Activated T-helper 2 cell treated with anti-CD3 and anti-CD28 coated beads, Interferon-gamma antibody, Interleukin-2, Interleukin-4, amounts not matched to agents 10 μg/mL and 5 μg/mL and 100 μg/mL, durations not matched to agents 14 hours and 24 hours and 36 hours (primary cell): ENCODE results near the gene KCTD16. TPM values are rescaled to one million over a fixed set of nuclear protein-coding genes. Genes with fewer than 3 reads are reported as not detected.

Experiments used
- DNase-seq: peaks from one replicate; pipeline ENCODE4 v3.0.0; 2021; ENCODE audit warnings: low spot score
- H3K27ac Mint-ChIP-seq: one replicate; pipeline ENCODE4 v1.8.0; 2021; ENCODE audit warnings: mixed read lengths
- H3K27me3 Mint-ChIP-seq: one replicate; pipeline ENCODE4 v1.8.0; 2021; ENCODE audit warnings: low read depth, mixed read lengths
- H3K36me3 Mint-ChIP-seq: one replicate; pipeline ENCODE4 v1.8.0; 2021; ENCODE audit warnings: low read depth, mixed read lengths
- H3K4me1 Mint-ChIP-seq: one replicate; pipeline ENCODE4 v1.8.0; 2021; ENCODE audit warnings: low read depth, mixed read lengths
- H3K4me3 Mint-ChIP-seq: one replicate; pipeline ENCODE4 v1.8.0; 2021; ENCODE audit warnings: low read depth, mild to moderate bottlenecking, moderate library complexity, mixed read lengths
- H3K9me3 Mint-ChIP-seq: one replicate; pipeline ENCODE4 v1.8.0; 2021; ENCODE audit warnings: mixed read lengths
- intact Hi-C: fragments of 100-400 bp; cut with micrococcal nuclease; formaldehyde crosslinking; loops from one replicate; pipeline ENCODE4 v1.15.1; 2023
- total RNA-seq: library from RNA; stranded (reverse); gene quantifications from 2 replicates; pipeline ENCODE4 v1.2.3, GENCODE V29; 2022

Gene KCTD16
- total RNA-seq, 1 donor from 2014 or later, result not detected

DNA sequence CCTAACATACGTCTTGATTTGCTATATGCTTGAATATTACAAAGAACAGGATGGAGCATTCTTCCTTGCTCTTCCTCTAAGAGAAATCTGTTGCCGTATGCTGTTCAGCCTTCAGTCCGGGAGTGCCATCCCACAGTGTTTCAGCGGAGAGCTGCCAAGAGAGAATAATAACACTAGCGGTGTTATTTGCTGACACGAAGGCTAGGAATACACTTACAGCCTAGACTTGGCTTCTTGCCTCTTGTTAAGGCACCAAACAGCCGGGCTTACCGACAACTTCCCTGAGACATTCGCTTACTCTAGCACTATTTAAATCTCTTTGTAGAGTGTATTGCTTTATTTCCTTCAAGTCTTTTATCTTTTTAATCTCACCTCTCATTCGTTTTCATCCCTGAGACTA, 31.4 kb downstream of the KCTD16 start:
- no peak for DNase-seq
- Mint-ChIP-seq H3K4me3 (no peak overlapping the region), H3K36me3 (no peaks in the 10 kb centered on the region), H3K27ac (no peak overlapping the region), H3K27me3 (peaks cover 56% of the 10 kb centered on the region), H3K9me3 (no peaks in the 10 kb centered on the region), H3K4me1 (peaks cover 5% of the 10 kb centered on the region)
- intact Hi-C loops, result loop anchor here (2.0 to 10.0 kb wide), 3 partner anchors 1035 to 1853 kb away; no protein-coding TSS in a partner anchor

DNA sequence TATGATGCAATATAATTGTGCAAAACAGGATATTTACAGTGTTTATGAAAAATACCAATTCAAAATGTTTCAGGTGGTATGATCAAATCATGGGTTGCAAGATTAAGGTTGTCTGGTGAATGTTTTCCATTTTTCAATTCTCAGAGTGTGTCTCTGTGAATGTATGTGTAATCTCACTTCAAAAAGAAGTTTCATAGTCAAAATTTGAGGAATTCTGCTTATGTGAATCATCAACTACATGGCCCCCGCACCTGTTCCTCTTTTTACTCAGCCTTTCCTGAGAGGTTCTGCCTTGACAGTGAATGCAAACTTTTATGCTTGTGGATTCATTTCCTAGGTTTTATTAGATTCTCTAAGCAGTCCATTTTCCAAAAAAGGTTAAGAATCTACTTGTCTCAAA, 32.1 kb downstream of the KCTD16 start:
- H3K27me3 Mint-ChIP-seq, result peaks cover 59% of the 10 kb centered on the region
- H3K27ac Mint-ChIP-seq, result no peak overlapping the region
- intact Hi-C loops, result loop anchor here (2.0 to 10.0 kb wide), 3 partner anchors 1035 to 1852 kb away; no protein-coding TSS in a partner anchor
- no peak for DNase-seq
- no peaks in the 10 kb centered on the region for H3K9me3 Mint-ChIP-seq
- peaks cover 5% of the 10 kb centered on the region for H3K4me1 Mint-ChIP-seq
- no peaks in the 10 kb centered on the region for H3K36me3 Mint-ChIP-seq
- no peak overlapping the region for H3K4me3 Mint-ChIP-seq

DNA sequence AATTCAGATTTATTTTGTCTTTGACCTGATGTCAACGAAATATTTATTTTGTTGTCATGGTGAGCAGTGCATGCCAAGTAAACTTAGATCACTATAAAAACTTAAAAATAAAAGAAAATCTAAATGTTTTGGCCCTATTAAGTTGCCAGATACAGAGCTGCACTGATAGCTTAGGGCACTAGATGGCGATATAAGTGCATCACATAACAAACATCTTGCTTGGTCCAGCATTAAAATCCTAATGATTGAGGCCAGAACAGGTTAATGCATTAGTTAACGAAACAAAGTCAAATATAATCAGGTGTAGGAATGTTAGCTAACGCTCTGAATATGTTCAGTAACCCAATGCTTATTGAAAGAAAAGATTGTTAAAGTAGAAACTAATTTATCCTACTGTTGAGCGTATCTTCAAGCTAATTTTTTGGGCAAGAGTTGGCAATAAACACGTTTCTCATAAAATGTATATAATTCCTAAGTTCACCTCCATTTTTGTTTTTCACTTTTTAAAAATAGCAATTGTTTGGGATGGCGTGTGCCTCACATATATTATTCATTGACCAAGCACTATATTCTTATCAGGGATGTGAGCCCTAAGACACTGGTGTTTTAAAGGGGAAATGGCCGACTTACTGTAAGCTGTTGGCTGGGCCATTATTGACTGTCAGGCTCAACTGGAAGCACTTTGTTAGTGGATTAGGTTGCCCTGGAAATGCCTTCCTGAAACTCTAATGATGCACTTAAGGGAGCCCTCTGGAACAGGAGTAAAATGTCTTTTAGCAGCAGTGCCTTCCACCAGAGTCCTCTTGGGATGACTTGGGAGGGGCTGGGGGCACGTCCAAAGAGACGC, 33.3 kb downstream of the KCTD16 start:
- Mint-ChIP-seq H3K27me3 (peaks cover 55% of the 10 kb centered on the region), H3K9me3 (no peaks in the 10 kb centered on the region)

GRCh38 chr5:144205141-144205551, 34.5 kb downstream of the KCTD16 start:
- H3K4me3 Mint-ChIP-seq, result no peak overlapping the region
- no peak for DNase-seq

More for the DNA sequence above, 33.3 kb downstream of the KCTD16 start:
- H3K36me3 Mint-ChIP-seq, result no peaks in the 10 kb centered on the region
- no peak overlapping the region for H3K4me3 Mint-ChIP-seq
- H3K4me1 Mint-ChIP-seq, result peaks cover 5% of the 10 kb centered on the region
- H3K27ac Mint-ChIP-seq, result no peak overlapping the region
- intact Hi-C loops, result loop anchor here (2.0 to 10.0 kb wide), 3 partner anchors 1033 to 1851 kb away; no protein-coding TSS in a partner anchor
- no peak for DNase-seq

GRCh38 chr5:144206141-144206540, 35.5 kb downstream of the KCTD16 start:
- no peak overlapping the region for H3K4me3 Mint-ChIP-seq
- no peaks in the 10 kb centered on the region for H3K36me3 Mint-ChIP-seq
- H3K9me3 Mint-ChIP-seq, result no peaks in the 10 kb centered on the region
- H3K4me1 Mint-ChIP-seq, result peaks cover 5% of the 10 kb centered on the region
- intact Hi-C loops, result loop anchor here (10.0 kb wide), 1 partner anchor 1849 kb away; no protein-coding TSS in a partner anchor
- no peak for DNase-seq
- no peak overlapping the region for H3K27ac Mint-ChIP-seq
- peaks cover 51% of the 10 kb centered on the region for H3K27me3 Mint-ChIP-seq

More at GRCh38 chr5:144205141-144205551, 34.5 kb downstream of the KCTD16 start:
- Mint-ChIP-seq H3K27ac (no peak overlapping the region), H3K9me3 (no peaks in the 10 kb centered on the region), H3K36me3 (no peaks in the 10 kb centered on the region), H3K4me1 (peaks cover 5% of the 10 kb centered on the region), H3K27me3 (peaks cover 52% of the 10 kb centered on the region)
- intact Hi-C loops, result loop anchor here (10.0 kb wide), 1 partner anchor 1850 kb away; no protein-coding TSS in a partner anchor

- H3K4me3 Mint-ChIP-seq, result no peak overlapping the region
- no peaks in the 10 kb centered on the region for H3K4me1 Mint-ChIP-seq
- H3K27me3 Mint-ChIP-seq, result peaks cover 48% of the 10 kb centered on the region
- H3K9me3 Mint-ChIP-seq, result no peaks in the 10 kb centered on the region
- no peak overlapping the region for H3K27ac Mint-ChIP-seq
- intact Hi-C loops, result loop anchor here (10.0 kb wide), 1 partner anchor 1847 kb away; no protein-coding TSS in a partner anchor
- no peak for DNase-seq
- no peaks in the 10 kb centered on the region for H3K36me3 Mint-ChIP-seq
Measured at GRCh38 chr5:144207875-144208444, 37.3 kb downstream of the KCTD16 start.

DNA sequence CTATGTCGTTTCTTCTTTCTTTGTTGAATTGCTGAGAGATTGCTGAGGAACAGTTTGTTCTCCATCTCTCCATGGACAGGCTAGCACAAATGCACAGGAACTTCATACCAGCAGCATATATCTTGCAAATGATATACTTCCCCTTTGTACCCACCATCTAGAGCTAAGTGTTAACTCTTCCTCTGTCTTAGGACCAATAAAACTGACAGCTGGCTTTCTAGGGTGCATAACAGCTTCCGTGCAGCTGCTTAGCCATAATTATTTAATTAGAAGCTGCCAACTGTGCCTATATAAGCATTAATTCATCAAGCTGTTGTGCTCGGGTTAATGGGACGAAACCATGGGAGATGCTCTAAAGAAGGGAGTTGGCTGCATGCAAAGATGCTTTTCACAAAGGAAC, 38.7 kb downstream of the KCTD16 start:
- H3K4me1 Mint-ChIP-seq, result no peaks in the 10 kb centered on the region
- DNase-seq, result no peak
- H3K9me3 Mint-ChIP-seq, result no peaks in the 10 kb centered on the region
- no peaks in the 10 kb centered on the region for H3K36me3 Mint-ChIP-seq
- peaks cover 50% of the 10 kb centered on the region for H3K27me3 Mint-ChIP-seq
- intact Hi-C loops, result loop anchor here (10.0 kb wide), 1 partner anchor 1845 kb away; no protein-coding TSS in a partner anchor
- H3K4me3 Mint-ChIP-seq, result no peak overlapping the region
- H3K27ac Mint-ChIP-seq, result no peak overlapping the region

- H3K4me3 Mint-ChIP-seq, result no peak overlapping the region
- peaks cover 44% of the 10 kb centered on the region for H3K27me3 Mint-ChIP-seq
- H3K4me1 Mint-ChIP-seq, result no peaks in the 10 kb centered on the region
- no peaks in the 10 kb centered on the region for H3K9me3 Mint-ChIP-seq
- H3K36me3 Mint-ChIP-seq, result no peaks in the 10 kb centered on the region
- no peak for DNase-seq
- H3K27ac Mint-ChIP-seq, result no peak overlapping the region
- intact Hi-C loops, result no loop called here
Measured at GRCh38 chr5:144210655-144211054, 40.0 kb downstream of the KCTD16 start.

DNA sequence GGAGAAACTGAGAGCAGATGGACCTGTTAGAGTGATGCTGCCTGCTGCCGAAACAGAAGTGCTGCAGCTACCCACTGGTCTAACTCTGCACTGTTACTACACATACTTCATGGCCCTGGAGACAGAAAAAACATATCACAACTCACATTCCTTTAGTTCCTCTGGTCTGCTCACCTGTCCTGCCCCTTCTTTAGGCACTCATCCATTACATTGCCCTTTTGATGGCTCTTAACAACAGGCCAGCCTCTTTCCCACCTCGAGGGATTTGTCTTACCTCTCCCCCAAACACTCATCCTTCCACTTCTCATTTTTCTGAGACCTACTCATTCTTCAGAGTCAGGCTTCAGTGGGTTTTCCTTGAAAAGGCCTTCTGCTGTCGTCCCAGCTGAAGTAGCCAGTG, 49.2 kb downstream of the KCTD16 start:
- Mint-ChIP-seq H3K4me3 (no peak overlapping the region), H3K9me3 (no peaks in the 10 kb centered on the region), H3K27me3 (no peaks in the 10 kb centered on the region), H3K27ac (no peak overlapping the region), H3K4me1 (no peaks in the 10 kb centered on the region), H3K36me3 (no peaks in the 10 kb centered on the region)
- intact Hi-C loops, result no loop called here
- no peak for DNase-seq

DNA sequence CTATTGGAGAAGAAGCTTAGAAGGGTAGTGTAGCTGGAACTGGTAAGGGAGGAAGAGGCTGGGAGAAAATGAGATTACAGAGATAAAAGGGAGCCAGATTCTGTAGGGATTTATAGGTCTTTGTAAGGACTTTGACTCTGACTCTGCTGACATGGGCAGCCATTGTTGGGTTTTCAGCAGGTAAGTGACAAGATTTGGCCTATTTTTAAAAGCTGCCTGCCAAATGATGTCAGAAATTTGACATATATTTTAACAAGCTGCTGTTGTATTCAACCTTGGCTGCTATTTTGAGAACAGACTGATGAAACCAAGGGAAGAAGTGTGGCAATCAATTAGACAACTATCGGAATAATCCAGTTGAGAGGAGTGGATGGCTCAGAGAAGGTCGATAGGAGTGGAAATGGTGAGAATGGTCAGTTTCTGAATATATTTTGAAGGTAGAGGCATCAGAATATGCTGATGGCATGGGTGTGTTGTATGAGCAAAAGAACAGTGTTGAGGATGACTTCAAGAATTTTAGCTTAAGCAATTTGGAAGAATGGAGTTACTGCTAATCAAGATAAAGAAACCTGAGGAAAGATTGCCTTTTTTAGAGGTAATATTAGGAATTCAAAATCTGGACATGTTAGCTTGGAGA, 56.8 kb downstream of the KCTD16 start:
- no peaks in the 10 kb centered on the region for H3K36me3 Mint-ChIP-seq
- intact Hi-C loops, result no loop called here
- H3K27me3 Mint-ChIP-seq, result no peaks in the 10 kb centered on the region
- no peak overlapping the region for H3K4me3 Mint-ChIP-seq
- H3K9me3 Mint-ChIP-seq, result no peaks in the 10 kb centered on the region
- no peak for DNase-seq
- H3K4me1 Mint-ChIP-seq, result no peaks in the 10 kb centered on the region
- H3K27ac Mint-ChIP-seq, result no peak overlapping the region

GRCh38 chr5:144230806-144231205, 60.1 kb downstream of the KCTD16 start:
- no peak overlapping the region for H3K27ac Mint-ChIP-seq

DNA sequence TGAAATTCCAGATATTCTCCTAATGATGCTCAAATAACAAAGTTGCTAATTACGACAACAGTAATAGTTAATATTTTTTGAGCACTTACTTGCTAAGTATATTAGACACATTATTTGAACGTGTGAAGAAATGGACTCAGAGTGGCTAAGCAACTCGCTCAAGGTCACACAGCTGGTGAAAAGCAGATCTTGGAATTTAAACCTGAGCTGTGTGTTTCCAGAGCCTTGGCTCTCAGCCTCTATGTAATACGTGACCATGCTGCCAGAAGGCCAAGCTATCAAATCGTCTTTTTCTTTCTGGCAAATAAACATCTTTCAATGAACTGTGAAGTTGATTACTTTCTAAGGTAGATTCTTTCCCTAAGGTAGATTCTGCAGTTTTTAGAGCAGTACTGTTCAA, 61.6 kb downstream of the KCTD16 start:
- Mint-ChIP-seq H3K4me1 (no peaks in the 10 kb centered on the region), H3K27ac (no peak overlapping the region), H3K27me3 (peaks cover 3% of the 10 kb centered on the region), H3K36me3 (no peaks in the 10 kb centered on the region), H3K4me3 (no peak overlapping the region), H3K9me3 (no peaks in the 10 kb centered on the region)
- intact Hi-C loops, result no loop called here
- DNase-seq, result no peak

More at GRCh38 chr5:144230806-144231205, 60.1 kb downstream of the KCTD16 start:
- intact Hi-C loops, result no loop called here
- Mint-ChIP-seq H3K36me3 (no peaks in the 10 kb centered on the region), H3K9me3 (no peaks in the 10 kb centered on the region), H3K4me1 (no peaks in the 10 kb centered on the region), H3K4me3 (no peak overlapping the region), H3K27me3 (peaks cover 3% of the 10 kb centered on the region)
- no peak for DNase-seq
